Measurements from ENCODE around the gene IGF1R.
A peak's percentile ranks its signal among the peaks of the same experiment; 100 is the strongest.

IGF1R gene

GRCh38 chr15:98799461-98800390 is 151.4 kb downstream of the IGF1R start:
- Histone ChIP-seq H3K4me2 (peak overlapping the region; percentile 81 to 93 (median 88)), H3K27me3 (no peaks in the 10 kb centered on the region), H3K4me3 (peak overlapping the region in 1 of 10 experiments; percentile 35; a peak in 1 of 20 replicates), H3K9ac (peak overlapping the region in 9 of 11 experiments; percentile 38 to 77 (median 66); a peak in 16 of 22 replicates), H3K36me3 (peaks cover 0 to 39% (median 18%) of the 10 kb centered on the region in 11 experiments; a peak in 12 of 22 replicates), H4K20me1 (peaks cover 64 to 100% (median 98%) of the 10 kb centered on the region in 11 experiments), H3K27ac (peak overlapping the region in 9 of 11 experiments; percentile 70 to 85 (median 79); a peak in 18 of 22 replicates), H3K4me1 (peaks cover 50 to 67% (median 57%) of the 10 kb centered on the region in 10 experiments), H3K9me3 (replicated peaks in 1 of 11) (no peaks in the 10 kb centered on the region; a peak in 1 of 22 replicates)
- TF ChIP-seq Cebpa-rat (IDR thresholded peaks at IDR 0.05), result peak in 9 of 11 experiments; percentile 50 to 87 (median 63); a peak in 12 of 22 replicates

- Histone ChIP-seq H3K4me1 (peaks cover 50 to 72% (median 59%) of the 10 kb centered on the region in 10 experiments), H4K20me1 (peaks cover 63 to 100% (median 100%) of the 10 kb centered on the region in 11 experiments), H3K9me3 (replicated peaks in 1 of 11) (no peaks in the 10 kb centered on the region; a peak in 1 of 22 replicates), H3K27me3 (no peaks in the 10 kb centered on the region), H3K4me3 (peak overlapping the region in 7 of 10 experiments; percentile 15 to 45 (median 20); a peak in 8 of 20 replicates), H3K4me2 (peak overlapping the region; percentile 81 to 93 (median 88)), H3K27ac (peak overlapping the region in 10 of 11 experiments; percentile 41 to 85 (median 79); a peak in 19 of 22 replicates), H3K36me3 (peaks cover 0 to 39% (median 21%) of the 10 kb centered on the region in 11 experiments; a peak in 12 of 22 replicates), H3K9ac (peak overlapping the region; percentile 38 to 77 (median 63); a peak in 20 of 22 replicates)
- peak in 6 of 11 experiments; percentile 25 to 85 (median 63); a peak in 8 of 22 replicates for TF ChIP-seq Cebpa-rat (IDR thresholded peaks at IDR 0.05)
Measured at GRCh38 chr15:98800437-98801233, 152.3 kb downstream of the IGF1R start.

GRCh38 chr15:98801234-98801561 is 152.9 kb downstream of the IGF1R start:
- peak overlapping the region in 7 of 10 experiments; percentile 15 to 45 (median 20); a peak in 8 of 20 replicates for H3K4me3 ChIP-seq
- H3K4me2 ChIP-seq, result peak overlapping the region; percentile 81 to 93 (median 88)

GRCh38 chr15:98802187-98802586 is 153.8 kb downstream of the IGF1R start:
- TF ChIP-seq Cebpa-rat (IDR thresholded peaks at IDR 0.05), result no peak
- peaks cover 52 to 81% (median 64%) of the 10 kb centered on the region in 10 experiments for H3K4me1 ChIP-seq

More at GRCh38 chr15:98801234-98801561, 152.9 kb downstream of the IGF1R start:
- no peak for TF ChIP-seq Cebpa-rat (IDR thresholded peaks at IDR 0.05)
- Histone ChIP-seq H3K36me3 (peaks cover 0 to 37% (median 24%) of the 10 kb centered on the region in 11 experiments; a peak in 13 of 22 replicates), H3K27me3 (no peaks in the 10 kb centered on the region), H3K4me1 (peaks cover 52 to 77% (median 60%) of the 10 kb centered on the region in 10 experiments), H3K27ac (peak overlapping the region in 10 of 11 experiments; percentile 41 to 85 (median 79); a peak in 19 of 22 replicates), H4K20me1 (peaks cover 57 to 100% (median 100%) of the 10 kb centered on the region in 11 experiments), H3K9me3 (replicated peaks in 1 of 11) (peaks cover 0 to 1% (median 0%) of the 10 kb centered on the region in 11 experiments; a peak in 5 of 22 replicates), H3K9ac (peak overlapping the region; percentile 38 to 77 (median 63); a peak in 20 of 22 replicates)

GRCh38 chr15:98803228-98804056 is 155.1 kb downstream of the IGF1R start:
- Histone ChIP-seq H3K27ac (no peak overlapping the region), H3K4me1 (peaks cover 43 to 71% (median 57%) of the 10 kb centered on the region in 10 experiments), H3K27me3 (no peaks in the 10 kb centered on the region), H3K9ac (no peak overlapping the region), H3K36me3 (peaks cover 0 to 41% (median 30%) of the 10 kb centered on the region in 11 experiments; a peak in 16 of 22 replicates), H3K4me3 (no peak overlapping the region), H4K20me1 (peaks cover 35 to 100% (median 98%) of the 10 kb centered on the region in 11 experiments), H3K9me3 (replicated peaks in 1 of 11) (peaks cover 2 to 17% (median 9%) of the 10 kb centered on the region in 11 experiments; a peak in 21 of 22 replicates), H3K4me2 (no peak overlapping the region)
- TF ChIP-seq Cebpa-rat (IDR thresholded peaks at IDR 0.05), result no peak

More at GRCh38 chr15:98802187-98802586, 153.8 kb downstream of the IGF1R start:
- peaks cover 0 to 8% (median 0%) of the 10 kb centered on the region in 11 experiments; a peak in 5 of 22 replicates for H3K9me3 ChIP-seq (replicated peaks in 1 of 11)
- H3K4me2 ChIP-seq, result peak overlapping the region; percentile 81 to 93 (median 88); a peak in 17 of 22 replicates
- H4K20me1 ChIP-seq, result peaks cover 47 to 100% (median 100%) of the 10 kb centered on the region in 11 experiments
- no peak overlapping the region for H3K9ac ChIP-seq
- H3K27me3 ChIP-seq, result no peaks in the 10 kb centered on the region
- H3K4me3 ChIP-seq, result no peak overlapping the region
- H3K27ac ChIP-seq, result peak overlapping the region in 4 of 11 experiments; percentile 70 to 85 (median 78); a peak in 5 of 22 replicates
- peaks cover 0 to 38% (median 25%) of the 10 kb centered on the region in 11 experiments; a peak in 12 of 22 replicates for H3K36me3 ChIP-seq

GRCh38 chr15:98804057-98804380 is 155.7 kb downstream of the IGF1R start:
- H3K4me1 ChIP-seq, result peaks cover 37 to 65% (median 51%) of the 10 kb centered on the region in 10 experiments
- no peak overlapping the region for H3K27ac ChIP-seq
- TF ChIP-seq Cebpa-rat (IDR thresholded peaks at IDR 0.05), result no peak
- H3K36me3 ChIP-seq, result peaks cover 0 to 47% (median 35%) of the 10 kb centered on the region in 11 experiments; a peak in 18 of 22 replicates
- no peaks in the 10 kb centered on the region for H3K27me3 ChIP-seq
- H3K9me3 ChIP-seq (replicated peaks in 1 of 11), result peaks cover 8 to 23% (median 15%) of the 10 kb centered on the region in 11 experiments; a peak in 21 of 22 replicates
- H3K4me2 ChIP-seq, result no peak overlapping the region
- peaks cover 29 to 100% (median 98%) of the 10 kb centered on the region in 11 experiments for H4K20me1 ChIP-seq
- H3K9ac ChIP-seq, result no peak overlapping the region
- no peak overlapping the region for H3K4me3 ChIP-seq

All from BLaER1 treated with 17β-estradiol and CSF1 and Interleukin-3, amounts not matched to agents 10 nM and 100 nM (cell line).